H9 (cell line): ENCODE data around the gene DHRS1. TPM values are rescaled to one million over a fixed set of nuclear protein-coding genes. Genes with fewer than 3 reads are reported as not detected.

Source experiments
- DNase-seq: peaks from one replicate; pipeline ENCODE4 v3.0.0-alpha.2; 2017
- H2AFZ ChIP-seq: one replicate; pipeline ENCODE4 v1.6.1; 2013; ENCODE audit warnings: mild to moderate bottlenecking, low read length, control low read depth, moderate library complexity
- H2AK5ac ChIP-seq: 2 replicates; pipeline ENCODE4 v1.6.1; 2013; ENCODE audit warnings: low read length, control low read depth, mixed read lengths; ENCODE audit not compliant: insufficient read length
- H2BK120ac ChIP-seq: one replicate; pipeline ENCODE4 v1.6.1; 2013; ENCODE audit warnings: low read depth, mild to moderate bottlenecking, low read length, control low read depth, inconsistent platforms; ENCODE audit not compliant: poor library complexity, severe bottlenecking
- H2BK12ac ChIP-seq: 2 replicates; pipeline ENCODE4 v1.6.1; 2013; ENCODE audit warnings: low read length, control low read depth, mixed read lengths, low read depth; ENCODE audit not compliant: insufficient read length
- H2BK15ac ChIP-seq: 2 replicates; pipeline ENCODE4 v1.6.1; 2013; ENCODE audit warnings: low read depth, low read length, control low read depth
- H2BK20ac ChIP-seq: one replicate; pipeline ENCODE4 v1.6.1; 2013; ENCODE audit warnings: low read depth, mild to moderate bottlenecking, low read length, control low read depth, inconsistent platforms; ENCODE audit not compliant: poor library complexity, severe bottlenecking
- H2BK5ac ChIP-seq: 2 replicates; pipeline ENCODE4 v1.6.1; 2013; ENCODE audit warnings: low read length, control low read depth, mixed read lengths; ENCODE audit not compliant: insufficient read length
- H3K14ac ChIP-seq: 2 replicates; pipeline ENCODE4 v1.6.1; 2013; ENCODE audit warnings: low read length, control low read depth; ENCODE audit not compliant: insufficient read depth
- H3K18ac ChIP-seq: 2 replicates; pipeline ENCODE4 v1.6.1; 2013; ENCODE audit warnings: low read depth, mild to moderate bottlenecking, mixed read lengths, low read length, control low read depth; ENCODE audit not compliant: insufficient read length
- H3K23ac ChIP-seq: 2 replicates; pipeline ENCODE4 v1.6.1; 2013; ENCODE audit warnings: low read length, control low read depth, mixed read lengths, low read depth; ENCODE audit not compliant: insufficient read length
- H3K23me2 ChIP-seq: 2 replicates; pipeline ENCODE4 v1.6.1; 2013; ENCODE audit warnings: low read depth, mild to moderate bottlenecking, mixed read lengths, low read length, control low read depth; ENCODE audit not compliant: insufficient read length, poor library complexity, severe bottlenecking
- H3K27ac ChIP-seq: 2 replicates; pipeline ENCODE4 v1.5.1; 2013; ENCODE audit warnings: low read length, control low read depth, mixed read lengths, low read depth; ENCODE audit not compliant: insufficient read length
- H3K27me3 ChIP-seq: 2 replicates; pipeline ENCODE4 v1.6.1; 2013; ENCODE audit warnings: low read length, control low read depth, inconsistent platforms; ENCODE audit not compliant: insufficient read depth
- H3K4ac ChIP-seq: 2 replicates; pipeline ENCODE4 v1.6.1; 2013; ENCODE audit warnings: low read depth, mild to moderate bottlenecking, control low read depth, inconsistent platforms, low read length, moderate library complexity
- H3K4me1 ChIP-seq: 2 replicates; pipeline ENCODE4 v1.6.1; 2013; ENCODE audit warnings: low read length, control low read depth, inconsistent platforms; ENCODE audit not compliant: insufficient read depth
- H3K4me2 ChIP-seq: 2 replicates; pipeline ENCODE4 v1.6.1; 2013; ENCODE audit warnings: low read length, control low read depth, mixed read lengths; ENCODE audit not compliant: insufficient read length, insufficient read depth
- H3K56ac ChIP-seq: 2 replicates; pipeline ENCODE4 v1.6.1; 2013; ENCODE audit warnings: low read depth, mild to moderate bottlenecking, mixed read lengths, low read length, control low read depth; ENCODE audit not compliant: insufficient read length
- H3K79me1 ChIP-seq: 2 replicates; pipeline ENCODE4 v1.6.1; 2013; ENCODE audit warnings: low read depth, mild to moderate bottlenecking, moderate library complexity, low read length, control low read depth, inconsistent platforms; ENCODE audit not compliant: insufficient read depth, poor library complexity, severe bottlenecking
- H3K79me2 ChIP-seq: 2 replicates; pipeline ENCODE4 v1.6.1; 2013; ENCODE audit warnings: low read length, control low read depth, inconsistent platforms; ENCODE audit not compliant: insufficient read depth
- H3K9ac ChIP-seq: 2 replicates; pipeline ENCODE4 v1.6.1; 2013; ENCODE audit warnings: low read length, control low read depth, mixed read lengths; ENCODE audit not compliant: insufficient read length; ENCODE audit errors: extremely low read depth
- H3K9me3 ChIP-seq: one replicate; pipeline ENCODE4 v1.6.1; 2013; ENCODE audit warnings: low read depth, low read length, inconsistent platforms; ENCODE audit not compliant: control insufficient read depth
- H3T11ph ChIP-seq: one replicate; pipeline ENCODE4 v1.6.1; 2013; ENCODE audit warnings: mild to moderate bottlenecking, low read length, control low read depth, inconsistent platforms
- H4K20me1 ChIP-seq: one replicate; pipeline ENCODE4 v1.6.1; 2013; ENCODE audit not compliant: control insufficient read depth, insufficient read length, insufficient read depth
- H4K5ac ChIP-seq: 2 replicates; pipeline ENCODE4 v1.6.1; 2013; ENCODE audit warnings: low read depth, mild to moderate bottlenecking, mixed read lengths, low read length, control low read depth; ENCODE audit not compliant: insufficient read length
- H4K8ac ChIP-seq: replicated peaks from 2 replicates; pipeline ENCODE4 v1.6.1; 2013; ENCODE audit warnings: low read length, control low read depth, mixed read lengths, low read depth; ENCODE audit not compliant: insufficient read length
- H4K91ac ChIP-seq: 2 replicates; pipeline ENCODE4 v1.6.1; 2013; ENCODE audit warnings: low read depth, mild to moderate bottlenecking, moderate library complexity, mixed read lengths, low read length, control low read depth; ENCODE audit not compliant: insufficient read length
- H3K27ac Mint-ChIP-seq, 3 experiments: 2 replicates in 2 of 3; 3 replicates in 1 of 3; pipeline ENCODE4 v1.8.0; 2020 to 2021; ENCODE audit warnings: mixed read lengths in 3 of 3, mild to moderate bottlenecking in 1 of 3, moderate library complexity in 1 of 3
- H3K27me3 Mint-ChIP-seq: 2 replicates; pipeline ENCODE4 v1.8.0; 2021; ENCODE audit warnings: low read depth, mild to moderate bottlenecking, moderate library complexity, mixed read lengths
- H3K36me3 Mint-ChIP-seq, 3 experiments: 2 replicates in 2 of 3; 3 replicates in 1 of 3; pipeline ENCODE4 v1.8.0; 2020 to 2021; ENCODE audit warnings: low read depth in 3 of 3, mixed read lengths in 3 of 3; ENCODE audit not compliant: insufficient read depth in 1 of 3
- H3K4me1 Mint-ChIP-seq, 2 experiments: 2 replicates each; pipeline ENCODE4 v1.8.0; 2020; ENCODE audit warnings: mixed read lengths in 2 of 2
- H3K4me3 Mint-ChIP-seq, 2 experiments: 2 replicates in 1 of 2; 3 replicates in 1 of 2; pipeline ENCODE4 v1.8.0; 2020 to 2021; ENCODE audit warnings: mild to moderate bottlenecking in 2 of 2, mixed read lengths in 2 of 2, moderate library complexity in 1 of 2
- H3K9me3 Mint-ChIP-seq, 2 experiments: 2 replicates in 1 of 2; 3 replicates in 1 of 2; pipeline ENCODE4 v1.8.0; 2020; ENCODE audit warnings: mild to moderate bottlenecking in 2 of 2, mixed read lengths in 2 of 2, moderate library complexity in 1 of 2
- WGBS: extraction: QIAGEN DNeasy Blood & Tissue Kit; methylation state at CpG from one replicate; pipeline ENCODE4 v1.1.7; 2013; ENCODE audit warnings: missing lambda C conversion rate, low lambda C conversion rate, mixed read lengths; ENCODE audit not compliant: insufficient read length; ENCODE audit errors: extremely low coverage; 5-methylcytosine and 5-hydroxymethylcytosine counted together
- total RNA-seq: library from RNA; stranded (reverse); gene quantifications from 2 replicates; pipeline ENCODE4 v1.2.1, GENCODE V29; 2021
- TF ChIP-seq, protein P1 (sequence below): fragments of 200-600 bp; sonication (generic); conservative IDR thresholded peaks from 3 replicates; pipeline ENCODE4 v1.8.0; 2021; ENCODE audit warnings: antibody characterized with exemption, mild to moderate bottlenecking

Gene DHRS1
- total RNA-seq, 1 experiment from 2014 or later = 19.1 TPM

DNA sequence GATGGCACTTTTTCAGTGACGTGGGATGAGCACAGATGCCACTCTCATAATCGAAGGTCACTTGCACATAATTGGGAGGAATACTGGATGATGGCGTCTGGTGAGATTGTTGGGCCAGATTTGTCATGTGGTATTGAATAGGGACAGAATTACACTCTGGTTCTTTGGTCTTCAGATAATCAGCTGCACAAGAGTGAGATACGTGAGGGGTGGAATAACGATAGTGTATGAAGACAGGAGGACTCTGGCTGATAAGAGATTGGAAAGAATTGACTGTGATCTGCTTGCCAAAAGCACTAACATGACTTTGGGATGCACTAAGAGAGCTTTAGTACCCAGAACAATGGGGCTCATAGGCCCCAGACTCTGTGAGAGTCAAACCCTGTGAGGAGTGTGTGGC lies 21.2 kb downstream of the DHRS1 start:
- H2BK5ac ChIP-seq = no peak overlapping the region
- no CpG with 5 or more reads among the region's 5 CpGs for WGBS
- no peak overlapping the region for H2BK20ac ChIP-seq
- H3K27me3 ChIP-seq = no peaks in the 10 kb centered on the region
- no peak overlapping the region for H3K23ac ChIP-seq
- H4K8ac ChIP-seq = no peak overlapping the region
- H3K18ac ChIP-seq = no peak overlapping the region
- no peaks in the 10 kb centered on the region for H4K20me1 ChIP-seq
- H2AFZ ChIP-seq = no peak overlapping the region
- H3K4me2 ChIP-seq = no peak overlapping the region
- H3K4me3 Mint-ChIP-seq = no peak overlapping the region
- H3K56ac ChIP-seq = no peak overlapping the region
- TF ChIP-seq, protein P1, sequence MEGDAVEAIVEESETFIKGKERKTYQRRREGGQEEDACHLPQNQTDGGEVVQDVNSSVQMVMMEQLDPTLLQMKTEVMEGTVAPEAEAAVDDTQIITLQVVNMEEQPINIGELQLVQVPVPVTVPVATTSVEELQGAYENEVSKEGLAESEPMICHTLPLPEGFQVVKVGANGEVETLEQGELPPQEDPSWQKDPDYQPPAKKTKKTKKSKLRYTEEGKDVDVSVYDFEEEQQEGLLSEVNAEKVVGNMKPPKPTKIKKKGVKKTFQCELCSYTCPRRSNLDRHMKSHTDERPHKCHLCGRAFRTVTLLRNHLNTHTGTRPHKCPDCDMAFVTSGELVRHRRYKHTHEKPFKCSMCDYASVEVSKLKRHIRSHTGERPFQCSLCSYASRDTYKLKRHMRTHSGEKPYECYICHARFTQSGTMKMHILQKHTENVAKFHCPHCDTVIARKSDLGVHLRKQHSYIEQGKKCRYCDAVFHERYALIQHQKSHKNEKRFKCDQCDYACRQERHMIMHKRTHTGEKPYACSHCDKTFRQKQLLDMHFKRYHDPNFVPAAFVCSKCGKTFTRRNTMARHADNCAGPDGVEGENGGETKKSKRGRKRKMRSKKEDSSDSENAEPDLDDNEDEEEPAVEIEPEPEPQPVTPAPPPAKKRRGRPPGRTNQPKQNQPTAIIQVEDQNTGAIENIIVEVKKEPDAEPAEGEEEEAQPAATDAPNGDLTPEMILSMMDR = no peak
- H3K27ac ChIP-seq = no peak overlapping the region
- H2AK5ac ChIP-seq = no peak overlapping the region
- no peak overlapping the region; a peak in 1 of 7 replicates for H3K27ac Mint-ChIP-seq
- H3K27me3 Mint-ChIP-seq = no peaks in the 10 kb centered on the region
- no peaks in the 10 kb centered on the region for H3K9me3 Mint-ChIP-seq
- H3K36me3 Mint-ChIP-seq = no peaks in the 10 kb centered on the region
- no peak overlapping the region for H3K9ac ChIP-seq
- H2BK15ac ChIP-seq = no peak overlapping the region
- H4K91ac ChIP-seq = peak overlapping the region; percentile 17
- no peak overlapping the region for H2BK120ac ChIP-seq
- no peaks in the 10 kb centered on the region for H3K79me1 ChIP-seq
- no peaks in the 10 kb centered on the region for H3K79me2 ChIP-seq
- no peaks in the 10 kb centered on the region for H3K4me1 ChIP-seq
- no peaks in the 10 kb centered on the region for H3K23me2 ChIP-seq
- H3K14ac ChIP-seq = no peak overlapping the region
- no peaks in the 10 kb centered on the region for H3K9me3 ChIP-seq
- H4K5ac ChIP-seq = no peak overlapping the region
- peaks cover 2 to 11% of the 10 kb centered on the region in 2 experiments; a peak in 2 of 4 replicates for H3K4me1 Mint-ChIP-seq
- H2BK12ac ChIP-seq = no peak overlapping the region
- no peak overlapping the region for H3K4ac ChIP-seq
- DNase-seq = no peak
- no peak overlapping the region for H3T11ph ChIP-seq
